BE2C (cell line): Measurements from ENCODE around the gene SGK2.

Experiments
- DNase-seq: peaks from one replicate; pipeline ENCODE4 v3.0.0-alpha.2; 2020
- H3K27me3 ChIP-seq: fragments of 250-450 bp; sonication (Bioruptor Pico); 2 replicates; pipeline ENCODE4 v1.5.1; 2020; ENCODE audit warnings: mild to moderate bottlenecking
- H3K36me3 ChIP-seq: fragments of 250-450 bp; sonication (Bioruptor Pico); 2 replicates; pipeline ENCODE4 v1.5.1; 2020; ENCODE audit warnings: mild to moderate bottlenecking
- H3K4me1 ChIP-seq: fragments of 250-450 bp; sonication (Bioruptor Pico); 2 replicates; pipeline ENCODE4 v1.5.1; 2020
- H3K4me3 ChIP-seq: 2 replicates; pipeline ENCODE4 v1.5.1; 2011; ENCODE audit warnings: low read depth, low read length
- H3K9me3 ChIP-seq: fragments of 250-450 bp; sonication (Bioruptor Pico); 2 replicates; pipeline ENCODE4 v1.5.1; 2020
- TF ChIP-seq, protein P1 (sequence below): IDR thresholded peaks from 2 replicates; pipeline ENCODE4 v1.5.1; 2012; ENCODE audit warnings: mild to moderate bottlenecking, low read depth, low read length

The SGK2 gene

DNA sequence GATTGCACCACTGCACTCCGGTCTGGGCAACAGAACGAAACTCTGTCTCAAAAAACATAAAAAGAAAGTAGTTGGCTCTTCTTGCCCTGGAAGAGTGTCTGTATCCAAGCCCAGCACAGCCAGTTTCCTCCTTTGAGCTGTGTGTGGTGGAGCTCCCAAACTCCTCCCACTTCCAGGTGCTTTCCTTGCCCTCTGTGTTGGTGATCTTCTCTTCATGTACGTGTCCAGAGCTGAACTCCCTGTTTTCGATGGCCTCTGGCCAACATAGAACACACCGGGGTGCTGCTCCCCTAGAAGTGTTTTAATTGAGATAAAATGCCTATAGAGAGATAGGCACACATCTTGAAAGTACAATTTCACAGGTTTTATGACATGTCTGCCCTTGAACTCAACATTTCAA is 16.7 kb upstream of the SGK2 start:
- H3K36me3 ChIP-seq: no peaks in the 10 kb centered on the region
- TF ChIP-seq, protein P1, sequence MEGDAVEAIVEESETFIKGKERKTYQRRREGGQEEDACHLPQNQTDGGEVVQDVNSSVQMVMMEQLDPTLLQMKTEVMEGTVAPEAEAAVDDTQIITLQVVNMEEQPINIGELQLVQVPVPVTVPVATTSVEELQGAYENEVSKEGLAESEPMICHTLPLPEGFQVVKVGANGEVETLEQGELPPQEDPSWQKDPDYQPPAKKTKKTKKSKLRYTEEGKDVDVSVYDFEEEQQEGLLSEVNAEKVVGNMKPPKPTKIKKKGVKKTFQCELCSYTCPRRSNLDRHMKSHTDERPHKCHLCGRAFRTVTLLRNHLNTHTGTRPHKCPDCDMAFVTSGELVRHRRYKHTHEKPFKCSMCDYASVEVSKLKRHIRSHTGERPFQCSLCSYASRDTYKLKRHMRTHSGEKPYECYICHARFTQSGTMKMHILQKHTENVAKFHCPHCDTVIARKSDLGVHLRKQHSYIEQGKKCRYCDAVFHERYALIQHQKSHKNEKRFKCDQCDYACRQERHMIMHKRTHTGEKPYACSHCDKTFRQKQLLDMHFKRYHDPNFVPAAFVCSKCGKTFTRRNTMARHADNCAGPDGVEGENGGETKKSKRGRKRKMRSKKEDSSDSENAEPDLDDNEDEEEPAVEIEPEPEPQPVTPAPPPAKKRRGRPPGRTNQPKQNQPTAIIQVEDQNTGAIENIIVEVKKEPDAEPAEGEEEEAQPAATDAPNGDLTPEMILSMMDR: no peak
- no peak overlapping the region for H3K4me3 ChIP-seq
- DNase-seq: no peak
- H3K4me1 ChIP-seq: no peaks in the 10 kb centered on the region
- no peaks in the 10 kb centered on the region for H3K9me3 ChIP-seq
- H3K27me3 ChIP-seq: no peaks in the 10 kb centered on the region

DNA sequence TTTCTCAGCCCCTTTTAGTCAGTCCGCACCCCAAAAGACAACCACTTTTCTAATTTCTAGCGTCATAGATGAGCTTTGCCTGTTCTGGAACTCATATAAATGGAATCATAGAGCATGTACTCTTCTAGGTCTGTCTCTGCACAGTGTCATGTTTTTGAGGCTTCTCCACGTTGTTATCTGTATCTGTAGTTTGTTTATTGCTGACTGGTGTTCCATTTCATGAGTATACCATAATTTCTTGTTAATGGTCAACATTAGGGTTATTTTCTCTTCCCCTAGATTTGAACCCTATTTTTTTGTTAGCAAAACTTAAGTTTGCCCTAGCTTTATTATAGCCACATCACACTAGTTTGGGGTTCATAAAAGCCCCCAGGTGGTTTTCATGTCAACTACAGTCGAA is 16.2 kb upstream of the SGK2 start:
- TF ChIP-seq, protein P1: no peak
- Histone ChIP-seq H3K36me3 (no peaks in the 10 kb centered on the region), H3K4me3 (no peak overlapping the region), H3K4me1 (no peaks in the 10 kb centered on the region), H3K27me3 (no peaks in the 10 kb centered on the region), H3K9me3 (no peaks in the 10 kb centered on the region)
- DNase-seq: no peak

DNA sequence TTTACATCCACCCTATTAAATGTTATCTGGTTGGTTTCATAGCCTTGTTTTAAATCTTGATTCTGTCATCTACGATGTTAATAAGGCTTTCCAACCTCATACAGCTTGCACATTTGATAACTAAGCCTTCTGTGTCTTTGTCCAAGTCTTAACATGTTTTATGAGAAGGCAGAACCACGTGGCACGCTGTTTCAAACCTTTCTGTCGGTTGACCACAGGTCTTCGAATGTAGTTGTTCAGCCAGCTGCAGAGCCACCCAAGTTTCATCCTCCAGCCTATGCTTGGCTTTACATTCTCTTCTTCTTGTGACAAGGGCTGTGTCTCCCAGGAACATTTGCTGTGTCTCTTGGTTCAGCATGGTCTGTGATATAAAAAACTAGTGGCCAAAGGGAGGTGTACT is 15.7 kb upstream of the SGK2 start:
- H3K4me1 ChIP-seq: no peaks in the 10 kb centered on the region
- TF ChIP-seq, protein P1: no peak
- DNase-seq: no peak
- no peak overlapping the region for H3K4me3 ChIP-seq
- H3K9me3 ChIP-seq: no peaks in the 10 kb centered on the region
- no peaks in the 10 kb centered on the region for H3K27me3 ChIP-seq
- no peaks in the 10 kb centered on the region for H3K36me3 ChIP-seq

DNA sequence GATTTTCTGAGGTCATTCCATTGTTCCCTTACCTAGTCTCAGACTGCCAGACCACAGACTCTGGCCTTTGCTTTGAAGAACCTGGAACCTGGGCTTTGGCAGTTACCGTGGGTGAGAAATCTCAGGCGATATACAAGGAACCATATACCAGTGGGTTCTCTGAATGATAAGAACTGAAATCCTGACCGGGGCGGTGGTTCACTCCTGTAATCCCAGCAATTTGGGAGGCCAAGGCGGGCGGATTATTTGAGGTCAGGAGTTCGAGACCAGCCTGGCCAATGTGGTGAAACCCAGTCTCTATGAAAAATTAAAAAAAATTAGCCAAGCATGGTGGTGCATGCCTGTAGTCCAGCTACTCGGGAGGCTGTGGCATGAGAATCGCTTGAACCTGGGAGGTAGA is 14.3 kb upstream of the SGK2 start:
- H3K27me3 ChIP-seq: no peaks in the 10 kb centered on the region
- TF ChIP-seq, protein P1: no peak
- no peak for DNase-seq
- no peaks in the 10 kb centered on the region for H3K4me1 ChIP-seq
- no peaks in the 10 kb centered on the region for H3K36me3 ChIP-seq
- H3K4me3 ChIP-seq: no peak overlapping the region
- H3K9me3 ChIP-seq: no peaks in the 10 kb centered on the region

DNA sequence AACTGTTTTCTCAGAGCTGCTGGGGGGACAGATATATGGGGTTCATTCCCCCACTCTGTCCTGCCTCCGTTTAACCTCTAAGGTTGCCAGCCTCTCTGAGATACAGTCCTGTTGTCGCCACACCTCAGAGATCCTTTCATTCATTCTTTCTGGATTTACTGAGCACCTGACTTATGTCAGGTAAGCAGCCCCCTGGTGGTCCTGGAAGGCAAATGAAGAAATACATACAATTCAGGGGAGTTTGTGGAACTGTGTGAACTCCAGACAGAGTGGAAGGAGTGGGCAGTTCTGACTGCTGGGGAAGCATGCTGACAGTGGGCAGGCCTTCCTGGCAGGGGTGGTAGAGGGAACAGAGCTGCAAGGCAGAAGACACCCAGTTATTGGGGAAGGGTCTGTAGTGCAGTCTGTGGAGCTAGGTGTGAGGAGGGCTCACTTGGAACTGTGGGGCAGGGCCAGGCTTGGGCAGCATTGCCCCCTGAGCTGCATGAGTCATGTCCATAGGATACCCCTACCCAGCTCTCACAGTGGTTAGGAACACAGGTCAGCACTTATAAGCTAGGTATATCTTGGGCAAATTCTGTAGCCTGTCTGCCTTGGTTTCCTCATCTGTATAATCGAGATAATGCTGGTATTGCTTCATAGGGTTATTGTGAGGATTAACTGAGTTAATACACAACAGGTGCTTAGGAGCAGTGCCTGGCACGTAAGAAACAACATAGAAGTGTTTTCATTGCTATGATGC is 12.8 kb upstream of the SGK2 start:
- Histone ChIP-seq H3K4me1 (no peaks in the 10 kb centered on the region), H3K9me3 (no peaks in the 10 kb centered on the region), H3K27me3 (no peaks in the 10 kb centered on the region), H3K4me3 (no peak overlapping the region), H3K36me3 (no peaks in the 10 kb centered on the region)
- TF ChIP-seq, protein P1: no peak
- DNase-seq: no peak

DNA sequence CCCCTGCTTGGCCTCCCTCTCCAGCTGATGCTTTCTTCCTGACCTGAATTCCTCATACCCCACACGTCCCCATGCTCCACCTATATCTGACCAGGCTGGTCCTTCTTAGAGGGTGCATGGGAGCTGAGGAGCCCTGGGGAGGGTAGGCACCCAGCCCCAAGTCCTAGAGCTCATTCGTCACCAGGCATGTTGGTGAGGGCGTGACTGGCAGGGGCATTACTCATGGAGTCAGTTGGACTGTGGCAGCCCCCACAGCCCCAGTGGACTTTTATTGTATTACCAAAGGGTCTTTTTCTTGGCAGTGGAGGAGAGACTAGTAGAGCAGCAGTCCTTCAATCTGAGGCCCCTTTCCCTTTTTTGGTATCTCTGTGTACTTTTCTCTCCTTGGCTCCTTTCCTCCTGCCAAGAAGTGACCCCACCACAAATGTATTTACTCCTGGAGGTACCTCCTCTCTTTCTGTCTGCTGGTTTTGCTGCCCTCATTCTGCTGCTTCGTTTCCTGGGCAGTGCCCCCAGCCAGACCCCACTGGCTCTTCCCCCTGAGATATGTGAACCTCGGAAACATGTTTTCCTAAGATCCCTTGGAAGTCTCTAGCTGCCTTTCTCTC is 10.4 kb upstream of the SGK2 start:
- TF ChIP-seq, protein P1: no peak
- Histone ChIP-seq H3K4me3 (no peak overlapping the region), H3K36me3 (no peaks in the 10 kb centered on the region), H3K9me3 (no peaks in the 10 kb centered on the region), H3K27me3 (no peaks in the 10 kb centered on the region), H3K4me1 (no peaks in the 10 kb centered on the region)
- no peak for DNase-seq
